Fibroblast of the aortic adventitia (primary cell): ENCODE data around the gene COX4I2. TPM values are rescaled to one million over a fixed set of nuclear protein-coding genes. Genes with fewer than 3 reads are reported as not detected.
"Not testable (repeated sequence)": the region's sequence is repeated elsewhere in the genome, so short reads cannot be mapped to it uniquely, and the experiment has no call there.

Source experiments
- DNase-seq: peaks from one replicate; pipeline ENCODE4 v3.0.0-alpha.2; 2010; ENCODE audit warnings: low read depth
- H3K4me3 ChIP-seq: 2 replicates; pipeline ENCODE4 v1.5.1; 2011; ENCODE audit warnings: low read depth, mild to moderate bottlenecking, control low read depth, low read length, moderate library complexity
- CTCF ChIP-seq: IDR thresholded peaks from 2 replicates; pipeline ENCODE4 v1.5.1; 2011; ENCODE audit warnings: mild to moderate bottlenecking, low read length, control low read depth, inconsistent platforms; ENCODE audit not compliant: insufficient read depth
- total RNA-seq: library from RNA; depleted of rRNA; stranded (reverse); fragments of >200 nt; gene quantifications from 2 replicates; pipeline ENCODE4 v1.2.3, GENCODE V29; 2012; ENCODE audit warnings: low replicate concordance

The COX4I2 gene
- total RNA-seq, 1 donor, result not detected

GRCh38 chr20:31641391-31641790 lies 3.7 kb downstream of the COX4I2 start:
- TF ChIP-seq CTCF, result no peak
- no peak overlapping the region for H3K4me3 ChIP-seq
- no peak for DNase-seq

GRCh38 chr20:31642837-31643236 lies 5.1 kb downstream of the COX4I2 start:
- no peak for DNase-seq
- no peak for TF ChIP-seq CTCF
- H3K4me3 ChIP-seq, result no peak overlapping the region

- H3K4me3 ChIP-seq, result no peak overlapping the region
- no peak for DNase-seq
- TF ChIP-seq CTCF, result no peak
These were observed 5.8 kb downstream of the COX4I2 start for GRCh38 chr20:31643522-31643921.

GRCh38 chr20:31644701-31645100 lies 7.0 kb downstream of the COX4I2 start:
- no peak for DNase-seq
- TF ChIP-seq CTCF, result no peak
- H3K4me3 ChIP-seq, result no peak overlapping the region

- not testable (repeated sequence) for H3K4me3 ChIP-seq, DNase-seq
These were observed 10.4 kb downstream of the COX4I2 start for GRCh38 chr20:31648104-31648503.

GRCh38 chr20:31652917-31653396 lies 15.2 kb downstream of the COX4I2 start:
- TF ChIP-seq CTCF, result no peak
- no peak overlapping the region for H3K4me3 ChIP-seq
- peak; percentile 86 for DNase-seq

- no peak for TF ChIP-seq CTCF
These were observed 15.8 kb downstream of the COX4I2 start for GRCh38 chr20:31653561-31653960.

More at GRCh38 chr20:31653561-31653960, 15.8 kb downstream of the COX4I2 start:
- no peak for DNase-seq
- no peak overlapping the region for H3K4me3 ChIP-seq
